GM12891 (cell line): ENCODE measurements around the gene FBXL20.
A peak's percentile ranks its signal among the peaks of the same experiment; 100 is the strongest.
"Not testable (repeated sequence)": the region's sequence is repeated elsewhere in the genome, so short reads cannot be mapped to it uniquely, and the experiment has no call there.

ENCODE experiments used
- DNase-seq: peaks from one replicate; pipeline ENCODE4 v3.0.0; 2011; ENCODE audit warnings: low spot score; ENCODE audit not compliant: insufficient read length
- FAIRE-seq: peaks from 2 replicates; lab custom pipeline; 2011; peaks lifted over from hg19 to GRCh38; lab: Jason Lieb, UNC
- PAX5 ChIP-seq: IDR thresholded peaks from 2 replicates; pipeline ENCODE4 v1.6.1; 2011; ENCODE audit warnings: low read length, moderate library complexity, mild to moderate bottlenecking; ENCODE audit not compliant: insufficient read depth, severe bottlenecking
- POLR2A ChIP-seq: IDR thresholded peaks from 2 replicates; pipeline ENCODE4 v1.6.1; 2011; ENCODE audit warnings: low read depth, low read length, control low read depth
- POLR2AphosphoS5 ChIP-seq: IDR thresholded peaks from 2 replicates; pipeline ENCODE4 v1.6.1; 2011; ENCODE audit warnings: low read depth, low read length, control low read depth
- POU2F2 ChIP-seq: IDR thresholded peaks from 2 replicates; pipeline ENCODE4 v1.6.1; 2011; ENCODE audit warnings: low read depth, mild to moderate bottlenecking, control low read depth, low read length, moderate library complexity
- SPI1 ChIP-seq: IDR thresholded peaks from 2 replicates; pipeline ENCODE4 v1.6.1; 2011; ENCODE audit warnings: low read depth, low read length, control low read depth
- TAF1 ChIP-seq: IDR thresholded peaks from 2 replicates; pipeline ENCODE4 v1.6.1; 2011; ENCODE audit warnings: low read depth, low read length, control low read depth

Gene FBXL20

DNA sequence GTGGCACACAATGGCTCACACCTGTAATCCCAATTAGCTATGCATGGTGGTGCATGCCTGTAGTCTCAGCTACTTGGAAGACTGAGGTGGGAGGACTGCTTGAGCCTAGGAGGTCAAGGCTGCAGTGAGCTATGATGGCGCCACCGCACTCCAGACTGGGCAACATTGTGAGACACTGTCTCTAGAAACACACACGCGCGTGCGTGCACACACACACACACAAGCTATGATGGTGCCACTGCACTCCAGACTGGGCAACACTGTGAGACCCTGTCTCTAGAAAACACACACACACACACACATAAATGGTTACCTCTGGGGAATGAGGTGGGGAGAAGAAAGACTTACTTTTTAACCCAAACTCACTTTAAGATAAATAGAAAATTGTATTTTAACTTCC, 16.4 kb downstream of the FBXL20 start:
- FAIRE-seq (no peak), DNase-seq (no peak)
- TF ChIP-seq POLR2AphosphoS5, result no peak
- TF ChIP-seq SPI1, result no peak
- no peak for TF ChIP-seq PAX5
- TF ChIP-seq POU2F2, result no peak
- no peak for TF ChIP-seq POLR2A
- TF ChIP-seq TAF1, result no peak

- no peak for DNase-seq
- no peak for FAIRE-seq
- TF ChIP-seq POLR2AphosphoS5 (no peak), PAX5 (no peak), POU2F2 (no peak)
Observed at GRCh38 chr17:39380144-39380543, 21.3 kb downstream of the FBXL20 start.

- DNase-seq (no peak), FAIRE-seq (no peak)
- TF ChIP-seq POU2F2, result no peak
- peak; percentile 43; the same call in 1 of the 2 replicates for TF ChIP-seq SPI1
Observed at GRCh38 chr17:39376434-39376833, 25.0 kb downstream of the FBXL20 start.

GRCh38 chr17:39367805-39368204, 33.6 kb downstream of the FBXL20 start:
- DNase-seq, FAIRE-seq: not testable (repeated sequence)

DNA sequence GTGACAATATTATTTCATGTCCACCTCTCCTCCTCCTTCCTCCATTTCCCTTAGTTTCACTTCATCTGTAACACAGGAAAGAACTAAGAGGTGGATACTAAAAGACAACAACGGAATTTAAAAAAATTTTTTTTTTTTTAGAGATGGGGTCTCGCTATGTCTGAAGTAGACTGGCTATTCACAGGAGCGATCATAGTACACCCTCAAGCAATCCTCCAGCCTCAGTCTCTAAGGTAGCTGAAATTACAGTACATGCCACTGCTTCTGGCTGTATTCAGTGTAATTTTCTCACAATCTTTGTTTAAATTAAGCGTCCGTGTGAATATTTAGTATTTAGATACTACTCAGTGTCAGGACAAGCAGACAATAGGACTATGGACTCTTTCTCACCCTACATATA, 35.6 kb downstream of the FBXL20 start:
- DNase-seq (no peak), FAIRE-seq (no peak)
- no peak for TF ChIP-seq POLR2A
- no peak for TF ChIP-seq TAF1
- no peak for TF ChIP-seq PAX5
- TF ChIP-seq POU2F2, result no peak
- TF ChIP-seq SPI1, result no peak
- no peak for TF ChIP-seq POLR2AphosphoS5

DNA sequence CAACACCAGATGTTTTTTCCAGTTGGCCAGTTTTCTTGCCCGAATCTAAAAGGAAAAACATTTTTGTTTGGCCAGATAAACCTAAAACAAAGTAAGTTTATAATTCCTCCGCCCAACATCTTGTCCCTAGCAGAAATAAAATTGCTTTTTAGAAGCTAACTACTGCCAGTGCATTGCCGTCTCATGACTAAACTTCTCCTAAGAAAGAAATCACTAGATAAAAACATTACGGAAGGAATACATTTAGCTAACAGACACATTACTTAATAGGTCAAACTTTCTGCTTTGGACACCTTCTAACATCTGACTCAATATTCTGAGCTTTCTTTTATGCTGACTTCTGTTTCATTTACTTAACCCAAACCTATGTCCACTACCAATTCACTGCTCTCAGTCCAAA, 36.2 kb downstream of the FBXL20 start:
- DNase-seq (no peak), FAIRE-seq (no peak)
- TF ChIP-seq TAF1 (no peak), POLR2A (no peak), POLR2AphosphoS5 (no peak), SPI1 (no peak), POU2F2 (no peak), PAX5 (no peak)

DNA sequence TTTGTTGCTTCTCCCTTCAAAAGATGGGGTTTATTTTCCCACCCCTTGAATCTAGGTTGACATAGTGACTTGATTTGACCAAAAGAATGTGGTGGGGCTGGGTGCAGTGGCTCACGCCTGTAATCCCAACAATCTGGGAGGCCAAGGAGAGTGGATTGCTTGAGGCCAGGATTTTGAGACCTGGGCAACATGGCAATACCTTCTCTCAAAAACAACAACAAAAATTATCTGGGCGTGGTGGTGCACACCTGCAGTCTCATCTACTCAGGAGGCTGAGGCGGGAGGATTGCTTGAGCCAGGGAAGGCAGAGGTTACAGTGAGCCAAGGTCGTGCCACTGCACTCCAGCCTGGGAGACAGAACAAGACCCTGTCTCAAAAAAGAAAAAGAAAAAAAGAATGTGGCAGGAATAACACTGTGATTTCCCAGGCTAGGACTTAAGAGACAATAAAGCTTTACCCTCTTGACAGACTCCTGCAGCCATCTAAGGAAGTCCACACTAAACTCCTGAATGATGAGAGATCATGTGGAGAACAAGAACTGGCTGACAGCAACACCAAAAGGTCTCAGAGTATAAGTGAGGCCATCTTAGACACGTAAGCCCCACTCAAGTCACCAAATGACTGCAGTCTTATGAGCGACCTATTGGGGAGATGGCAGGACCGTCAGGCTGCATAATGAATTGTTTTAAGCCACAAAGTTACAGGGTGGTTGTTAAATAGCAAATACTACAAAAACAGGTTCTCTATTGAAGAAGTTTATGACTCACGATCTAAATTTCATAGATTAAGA, 37.0 kb downstream of the FBXL20 start:
- FAIRE-seq (no peak), DNase-seq (no peak)
- TF ChIP-seq SPI1 (no peak), POU2F2 (no peak), POLR2AphosphoS5 (no peak), POLR2A (no peak), PAX5 (no peak)

DNA sequence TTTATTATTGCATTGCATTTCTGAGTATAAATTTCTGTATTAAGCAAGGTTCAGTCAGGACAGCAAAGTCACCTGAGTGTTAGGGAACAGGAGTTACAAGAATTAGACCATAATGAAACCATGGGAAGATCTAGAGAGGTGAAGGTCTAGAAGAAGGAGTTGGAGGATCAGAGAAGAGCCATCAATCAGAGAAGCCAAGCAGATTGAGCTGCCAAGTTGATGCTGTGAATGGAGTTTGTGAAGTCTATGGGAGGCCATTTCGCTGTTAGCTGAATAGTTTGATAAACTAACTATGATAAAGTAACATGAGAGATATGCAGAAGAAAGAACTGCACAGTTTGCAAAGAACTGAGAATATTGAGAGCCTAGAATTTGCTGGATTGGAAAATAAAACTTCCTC, 40.4 kb downstream of the FBXL20 start:
- FAIRE-seq (no peak), DNase-seq (no peak)
- TF ChIP-seq POLR2A, result no peak

- TF ChIP-seq TAF1 (no peak), PAX5 (no peak), SPI1 (no peak), POU2F2 (no peak), POLR2AphosphoS5 (no peak), POLR2A (no peak)
- DNase-seq, result no peak
- no peak for FAIRE-seq
Observed at GRCh38 chr17:39360537-39360936, 40.9 kb downstream of the FBXL20 start.

DNA sequence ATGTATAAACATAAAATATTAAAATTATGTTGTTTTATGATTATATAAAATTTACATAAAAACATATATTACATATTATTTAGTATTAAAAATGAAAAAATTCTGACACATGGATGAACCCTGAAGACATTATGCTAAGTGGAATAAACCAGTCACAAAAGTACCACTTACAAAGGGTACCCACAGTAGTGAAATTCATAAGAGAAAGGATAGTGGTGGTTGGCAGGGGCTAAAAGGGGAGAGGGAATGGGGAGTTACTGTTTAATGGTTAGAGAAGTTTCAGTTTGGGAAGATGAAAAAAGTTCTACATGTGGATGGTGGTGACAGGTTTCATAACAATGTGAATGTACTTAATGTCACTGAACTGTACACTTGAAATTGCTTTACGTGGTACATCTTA, 41.4 kb downstream of the FBXL20 start:
- TF ChIP-seq POLR2A (no peak), POLR2AphosphoS5 (no peak), TAF1 (no peak), PAX5 (no peak), POU2F2 (no peak), SPI1 (no peak)
- no peak for FAIRE-seq

GRCh38 chr17:39357986-39358385, 43.4 kb downstream of the FBXL20 start:
- FAIRE-seq, result no peak
- no peak for DNase-seq
- no peak for TF ChIP-seq TAF1
- no peak for TF ChIP-seq PAX5
- no peak for TF ChIP-seq POLR2A
- TF ChIP-seq SPI1, result no peak
- TF ChIP-seq POU2F2, result no peak
- TF ChIP-seq POLR2AphosphoS5, result no peak

More for the DNA sequence above, 41.4 kb downstream of the FBXL20 start:
- no peak for DNase-seq
